ENCODE data around the gene COL25A1. TPM values are rescaled to one million over a fixed set of nuclear protein-coding genes. Genes with fewer than 3 reads are reported as not detected.
"Not testable (repeated sequence)": the region's sequence is repeated elsewhere in the genome, so short reads cannot be mapped to it uniquely, and the experiment has no call there.

COL25A1 gene
- total RNA-seq, 2 experiments from 2014 or later, result not detected

- Mint-ChIP-seq H3K27me3 (peaks cover 11% of the 10 kb centered on the region), H3K9me3 (ENCODE audit: low read depth) (peaks cover 6% of the 10 kb centered on the region), H3K4me1 (no peaks in the 10 kb centered on the region), H3K36me3 (ENCODE audit: low read depth) (no peaks in the 10 kb centered on the region), H3K27ac (no peak overlapping the region), H3K4me3 (no peak overlapping the region)
- DNase-seq (no peak), ATAC-seq (no peak)
- ChIA-PET CTCF (no interaction called here), POLR2A (no interaction called here)
- intact Hi-C loops (cut with DNase I, micrococcal nuclease), result no loop called here
Observed at GRCh38 chr4:109146499-109146898, 156.0 kb downstream of the COL25A1 start.

- POLR2A ChIA-PET; H3K27ac Mint-ChIP-seq; H3K4me1 Mint-ChIP-seq; DNase-seq; ATAC-seq; intact Hi-C loops (cut with DNase I, micrococcal nuclease); H3K9me3 Mint-ChIP-seq (ENCODE audit: low read depth); CTCF ChIA-PET; H3K36me3 Mint-ChIP-seq (ENCODE audit: low read depth); H3K27me3 Mint-ChIP-seq; H3K4me3 Mint-ChIP-seq: not testable (repeated sequence)
Observed at GRCh38 chr4:109138125-109138524, 164.3 kb downstream of the COL25A1 start.

DNA sequence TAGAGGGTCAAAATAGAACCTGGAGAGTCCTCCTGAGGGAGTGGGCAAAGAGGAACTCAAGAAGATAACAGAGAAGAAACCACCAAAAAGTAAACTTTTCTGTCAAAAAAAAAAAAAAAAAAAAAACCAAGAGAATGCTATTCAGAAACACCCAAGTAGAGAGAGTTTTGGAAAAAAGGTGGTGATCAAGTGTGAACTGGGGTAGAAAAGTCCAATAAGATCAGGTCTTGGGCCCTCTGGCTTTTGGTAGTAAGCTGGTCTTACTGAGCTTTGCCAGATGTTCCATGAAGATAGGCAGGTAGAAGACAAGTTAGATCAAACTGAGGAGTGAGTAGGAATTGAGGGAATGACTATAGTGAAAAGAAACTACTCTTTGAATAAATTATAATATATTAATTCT lies 167.5 kb downstream of the COL25A1 start:
- no peak for DNase-seq
- intact Hi-C loops (cut with DNase I, micrococcal nuclease), result no loop called here
- CTCF ChIA-PET, result interaction anchor here (0.5 to 0.7 kb wide), 3 partner anchors 9 to 1187 kb away, joined by 3 to 5 read pairs (median 4); no protein-coding TSS in a partner anchor
- Mint-ChIP-seq H3K27me3 (no peaks in the 10 kb centered on the region), H3K27ac (no peak overlapping the region), H3K4me3 (no peak overlapping the region), H3K4me1 (no peaks in the 10 kb centered on the region), H3K9me3 (ENCODE audit: low read depth) (no peaks in the 10 kb centered on the region), H3K36me3 (ENCODE audit: low read depth) (no peaks in the 10 kb centered on the region)
- POLR2A ChIA-PET, result no interaction called here
- no peak for ATAC-seq

- ATAC-seq (no peak), DNase-seq (no peak)
- Mint-ChIP-seq H3K9me3 (ENCODE audit: low read depth) (no peaks in the 10 kb centered on the region), H3K4me3 (no peak overlapping the region), H3K36me3 (ENCODE audit: low read depth) (no peaks in the 10 kb centered on the region), H3K4me1 (no peaks in the 10 kb centered on the region), H3K27ac (no peak overlapping the region), H3K27me3 (no peaks in the 10 kb centered on the region)
- ChIA-PET POLR2A (no interaction called here), CTCF (interaction anchor here (0.5 kb wide), 1 partner anchor 19 kb away, joined by 4 read pairs; no protein-coding TSS in a partner anchor)
- intact Hi-C loops (cut with DNase I, micrococcal nuclease), result no loop called here
Observed at GRCh38 chr4:109134268-109134667, 168.2 kb downstream of the COL25A1 start.

- CTCF ChIA-PET, result no interaction called here
- intact Hi-C loops (cut with DNase I, micrococcal nuclease), result no loop called here
- Mint-ChIP-seq H3K4me1 (no peaks in the 10 kb centered on the region), H3K27me3 (no peaks in the 10 kb centered on the region), H3K27ac (no peak overlapping the region), H3K36me3 (ENCODE audit: low read depth) (no peaks in the 10 kb centered on the region), H3K4me3 (no peak overlapping the region), H3K9me3 (ENCODE audit: low read depth) (no peaks in the 10 kb centered on the region)
- POLR2A ChIA-PET, result no interaction called here
- no peak for DNase-seq
- ATAC-seq, result no peak
Observed at GRCh38 chr4:109131559-109131958, 170.9 kb downstream of the COL25A1 start.

GRCh38 chr4:109128589-109128988 lies 173.9 kb downstream of the COL25A1 start:
- ChIA-PET POLR2A (no interaction called here), CTCF (no interaction called here)
- Mint-ChIP-seq H3K27me3 (peaks cover 2% of the 10 kb centered on the region), H3K4me3 (no peak overlapping the region), H3K27ac (no peak overlapping the region), H3K9me3 (ENCODE audit: low read depth) (no peaks in the 10 kb centered on the region), H3K4me1 (no peaks in the 10 kb centered on the region), H3K36me3 (ENCODE audit: low read depth) (no peaks in the 10 kb centered on the region)
- ATAC-seq (no peak), DNase-seq (no peak)
- intact Hi-C loops (cut with DNase I, micrococcal nuclease), result no loop called here

- POLR2A ChIA-PET, result no interaction called here
- intact Hi-C loops (cut with DNase I, micrococcal nuclease), result no loop called here
- ATAC-seq (no peak), DNase-seq (no peak)
- Mint-ChIP-seq H3K36me3 (ENCODE audit: low read depth) (no peaks in the 10 kb centered on the region), H3K27ac (no peak overlapping the region), H3K9me3 (ENCODE audit: low read depth) (no peaks in the 10 kb centered on the region), H3K4me1 (no peaks in the 10 kb centered on the region), H3K27me3 (peaks cover 2% of the 10 kb centered on the region), H3K4me3 (no peak overlapping the region)
- CTCF ChIA-PET, result no interaction called here
Observed at GRCh38 chr4:109127866-109128265, 174.6 kb downstream of the COL25A1 start.

- ChIA-PET CTCF (no interaction called here), POLR2A (no interaction called here)
- no peak for DNase-seq
- Mint-ChIP-seq H3K27me3 (peaks cover 2% of the 10 kb centered on the region), H3K4me3 (no peak overlapping the region), H3K36me3 (ENCODE audit: low read depth) (no peaks in the 10 kb centered on the region), H3K27ac (no peak overlapping the region), H3K9me3 (ENCODE audit: low read depth) (no peaks in the 10 kb centered on the region), H3K4me1 (no peaks in the 10 kb centered on the region)
- ATAC-seq, result no peak
- intact Hi-C loops (cut with DNase I, micrococcal nuclease), result no loop called here
Observed at GRCh38 chr4:109126856-109127255, 175.6 kb downstream of the COL25A1 start.

DNA sequence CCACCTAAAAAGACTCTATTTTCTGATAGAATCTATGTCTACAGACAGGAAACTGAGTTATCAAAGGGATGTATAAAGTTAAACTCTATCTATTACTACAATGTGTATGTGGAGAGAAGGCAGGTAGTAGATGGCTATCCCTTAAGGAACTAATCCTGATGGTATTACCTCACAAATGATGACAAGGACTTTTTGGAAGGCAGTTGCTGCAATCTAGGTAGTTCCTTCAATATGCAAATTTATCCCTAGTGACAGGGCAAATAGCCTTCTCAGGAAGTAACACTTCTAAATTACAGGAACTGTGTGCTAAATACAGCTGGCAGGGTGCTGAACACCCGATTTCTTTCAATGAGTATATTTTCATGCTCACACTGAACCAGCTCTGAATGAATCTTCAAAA lies 177.4 kb downstream of the COL25A1 start:
- Mint-ChIP-seq H3K27me3 (peaks cover 2% of the 10 kb centered on the region), H3K4me3 (no peak overlapping the region), H3K27ac (no peak overlapping the region), H3K36me3 (ENCODE audit: low read depth) (no peaks in the 10 kb centered on the region), H3K9me3 (ENCODE audit: low read depth) (no peaks in the 10 kb centered on the region), H3K4me1 (no peaks in the 10 kb centered on the region)
- ATAC-seq, result no peak
- CTCF ChIA-PET, result no interaction called here
- intact Hi-C loops (cut with DNase I, micrococcal nuclease), result no loop called here
- DNase-seq, result no peak
- POLR2A ChIA-PET, result no interaction called here

- POLR2A ChIA-PET, result no interaction called here
- H3K9me3 Mint-ChIP-seq (ENCODE audit: low read depth), result no peaks in the 10 kb centered on the region
- H3K4me3 Mint-ChIP-seq, result no peak overlapping the region
- ATAC-seq, result no peak
- no peak for DNase-seq
- H3K36me3 Mint-ChIP-seq (ENCODE audit: low read depth), result no peaks in the 10 kb centered on the region
- H3K27me3 Mint-ChIP-seq, result peaks cover 6% of the 10 kb centered on the region
- CTCF ChIA-PET, result no interaction called here
- intact Hi-C loops (cut with DNase I, micrococcal nuclease), result no loop called here
- no peak overlapping the region for H3K27ac Mint-ChIP-seq
- no peaks in the 10 kb centered on the region for H3K4me1 Mint-ChIP-seq
Observed at GRCh38 chr4:109123951-109124350, 178.5 kb downstream of the COL25A1 start.

DNA sequence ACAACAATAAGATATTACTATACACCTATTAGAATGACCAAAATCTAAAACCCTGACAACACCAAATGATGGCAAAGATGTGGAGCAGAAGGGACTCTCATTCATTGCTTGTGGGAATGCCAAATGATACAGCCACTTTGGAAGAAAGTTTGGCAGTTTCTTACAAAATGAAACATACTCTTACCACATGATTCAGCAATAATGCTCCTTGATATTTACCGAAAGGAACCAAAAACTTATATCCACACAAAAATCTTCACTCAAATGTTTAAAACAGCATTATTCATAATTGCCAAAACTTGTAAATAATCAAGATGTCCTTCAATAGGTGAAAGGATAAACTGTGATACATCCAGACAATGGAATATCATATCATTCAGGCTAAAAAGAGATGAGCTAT lies 180.9 kb downstream of the COL25A1 start:
- no peaks in the 10 kb centered on the region for H3K4me1 Mint-ChIP-seq
- no peaks in the 10 kb centered on the region for H3K36me3 Mint-ChIP-seq (ENCODE audit: low read depth)
- ChIA-PET POLR2A (no interaction called here), CTCF (no interaction called here)
- H3K27ac Mint-ChIP-seq, result no peak overlapping the region
- H3K27me3 Mint-ChIP-seq, result peaks cover 7% of the 10 kb centered on the region
- no peak for DNase-seq
- H3K4me3 Mint-ChIP-seq, result no peak overlapping the region
- intact Hi-C loops (cut with DNase I, micrococcal nuclease), result no loop called here
- ATAC-seq, result no peak
- no peaks in the 10 kb centered on the region for H3K9me3 Mint-ChIP-seq (ENCODE audit: low read depth)

DNA sequence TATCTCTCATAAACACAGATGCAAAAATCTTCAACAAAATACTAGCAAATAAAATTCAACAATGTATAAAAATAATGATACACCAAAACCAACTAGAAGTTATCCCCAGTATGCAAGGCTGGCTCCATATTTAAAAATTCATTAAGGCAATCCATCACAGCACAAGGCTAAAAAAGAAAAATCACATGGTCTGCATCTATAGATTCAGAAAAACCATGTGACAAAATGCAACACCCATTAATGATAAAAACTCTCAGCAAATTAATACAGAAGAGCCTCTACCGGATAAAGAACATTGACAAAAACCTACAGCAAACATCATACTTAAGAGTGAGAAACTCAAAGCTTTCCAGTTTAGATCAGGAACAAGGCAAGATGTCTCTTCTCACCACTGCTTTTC lies 182.6 kb downstream of the COL25A1 start:
- ChIA-PET POLR2A (no interaction called here), CTCF (no interaction called here)
- H3K9me3 Mint-ChIP-seq (ENCODE audit: low read depth), result no peaks in the 10 kb centered on the region
- H3K27me3 Mint-ChIP-seq, result peaks cover 9% of the 10 kb centered on the region
- ATAC-seq (no peak), DNase-seq (no peak)
- no peaks in the 10 kb centered on the region for H3K4me1 Mint-ChIP-seq
- H3K27ac Mint-ChIP-seq, result no peak overlapping the region
- intact Hi-C loops (cut with DNase I, micrococcal nuclease), result no loop called here
- no peaks in the 10 kb centered on the region for H3K36me3 Mint-ChIP-seq (ENCODE audit: low read depth)
- H3K4me3 Mint-ChIP-seq, result no peak overlapping the region

DNA sequence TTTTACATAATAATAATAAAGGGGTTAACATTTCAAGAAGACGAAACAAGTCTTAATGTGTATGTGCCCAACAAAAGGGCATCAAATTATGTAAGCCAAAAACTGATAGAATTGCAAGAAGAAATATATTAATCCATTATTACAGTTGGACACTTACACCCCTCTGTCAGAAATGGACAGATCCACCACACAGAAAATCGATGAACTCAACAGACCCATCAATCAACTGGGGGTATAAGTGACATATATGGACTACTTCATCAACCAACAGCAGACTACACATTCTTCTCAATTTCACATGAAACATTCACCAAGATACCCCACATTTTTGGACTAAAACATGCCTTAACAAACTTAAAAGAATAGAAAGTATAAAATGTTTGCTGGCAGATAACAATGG lies 183.8 kb downstream of the COL25A1 start:
- CTCF ChIA-PET, result no interaction called here
- DNase-seq (no peak), ATAC-seq (no peak)
- no peaks in the 10 kb centered on the region for H3K9me3 Mint-ChIP-seq (ENCODE audit: low read depth)
- no peak overlapping the region for H3K27ac Mint-ChIP-seq
- POLR2A ChIA-PET, result no interaction called here
- H3K4me1 Mint-ChIP-seq, result no peaks in the 10 kb centered on the region
- H3K4me3 Mint-ChIP-seq, result no peak overlapping the region
- intact Hi-C loops (cut with DNase I, micrococcal nuclease), result no loop called here
- H3K27me3 Mint-ChIP-seq, result peaks cover 12% of the 10 kb centered on the region
- H3K36me3 Mint-ChIP-seq (ENCODE audit: low read depth), result no peaks in the 10 kb centered on the region

All from activated CD4-positive, alpha-beta T cell treated with anti-CD3 and anti-CD28 coated beads for 36 hours (primary cell).